Neural cell (in vitro differentiated cells): ENCODE measurements around the gene RIBC1. TPM values are rescaled to one million over a fixed set of nuclear protein-coding genes. Genes with fewer than 3 reads are reported as not detected.

Source experiments
- H2AFZ ChIP-seq: fragments of 200-600, 300-800 bp; sonication (generic), shearing (Covaris generic); 2 replicates; pipeline ENCODE4 v1.6.0; 2014; ENCODE audit warnings: low read depth, mild to moderate bottlenecking, antibody characterized with exemption, low read length, moderate library complexity
- H3F3A ChIP-seq: fragments of 200-600 bp; shearing (Covaris generic); 2 replicates; pipeline ENCODE4 v1.6.1; 2016; ENCODE audit warnings: mild to moderate bottlenecking, moderate library complexity, mixed read lengths, antibody characterized with exemption, low read length; ENCODE audit not compliant: insufficient read depth, poor library complexity, severe bottlenecking
- H3K27ac ChIP-seq: fragments of 200-600, 300-800 bp; sonication (generic), shearing (Covaris generic); 2 replicates; pipeline ENCODE4 v1.5.1; 2014; ENCODE audit warnings: mild to moderate bottlenecking, low read length, moderate library complexity
- H3K27me3 ChIP-seq: fragments of 300-800, 200-600 bp; sonication (generic), shearing (Covaris generic); 2 replicates; pipeline ENCODE4 v1.6.0; 2014; ENCODE audit warnings: mild to moderate bottlenecking, low read depth, low read length, moderate library complexity; ENCODE audit not compliant: insufficient read depth
- H3K36me3 ChIP-seq: fragments of 300-800, 200-600 bp; sonication (generic), shearing (Covaris generic); 2 replicates; pipeline ENCODE4 v1.5.1; 2014; ENCODE audit warnings: mild to moderate bottlenecking, antibody characterized with exemption, low read length, moderate library complexity; ENCODE audit not compliant: insufficient read depth
- H3K4me2 ChIP-seq: fragments of 300-800, 200-600 bp; sonication (generic), shearing (Covaris generic); 2 replicates; pipeline ENCODE4 v1.6.0; 2014; ENCODE audit warnings: mild to moderate bottlenecking, low read length
- H3K4me3 ChIP-seq: fragments of 300-800, 200-600 bp; sonication (generic), shearing (Covaris generic); 2 replicates; pipeline ENCODE4 v1.5.1; 2014; ENCODE audit warnings: mild to moderate bottlenecking, low read length, moderate library complexity
- H3K79me2 ChIP-seq: fragments of 200-600 bp; shearing (Covaris generic); replicated peaks from 2 replicates; pipeline ENCODE4 v1.6.0; 2014; ENCODE audit warnings: mild to moderate bottlenecking, low read length, moderate library complexity; ENCODE audit not compliant: insufficient read depth
- H3K9ac ChIP-seq: fragments of 300-800, 200-600 bp; sonication (generic), shearing (Covaris generic); 2 replicates; pipeline ENCODE4 v1.6.1; 2016; ENCODE audit warnings: mild to moderate bottlenecking, low read length, mixed read lengths
- H3K9me2 ChIP-seq: fragments of 200-600 bp; shearing (Covaris generic); 2 replicates; pipeline ENCODE4 v1.6.1; 2016; ENCODE audit warnings: mild to moderate bottlenecking, low read length, mixed read lengths; ENCODE audit not compliant: insufficient read depth
- H3K9me3 ChIP-seq: fragments of 200-600, 300-800 bp; sonication (generic), shearing (Covaris generic); 2 replicates; pipeline ENCODE4 v1.6.1; 2016; ENCODE audit warnings: mild to moderate bottlenecking, mixed run types, low read length, moderate library complexity, mixed read lengths
- H4K20me1 ChIP-seq: fragments of 200-600 bp; shearing (Covaris generic); 2 replicates; pipeline ENCODE4 v1.6.1; 2016; ENCODE audit warnings: mild to moderate bottlenecking, mixed run types; ENCODE audit not compliant: insufficient read depth
- EP300 ChIP-seq: fragments of 450-650 bp; conservative IDR thresholded peaks from 2 replicates; pipeline ENCODE4 v1.6.1; 2014; ENCODE audit warnings: antibody characterized with exemption, mild to moderate bottlenecking, moderate library complexity; ENCODE audit not compliant: poor library complexity, severe bottlenecking
- MXI1 ChIP-seq: fragments of 450-650 bp; conservative IDR thresholded peaks from 2 replicates; pipeline ENCODE4 v1.6.1; 2014; ENCODE audit warnings: antibody characterized with exemption, mild to moderate bottlenecking; ENCODE audit not compliant: poor library complexity, severe bottlenecking
- POLR2AphosphoS5 ChIP-seq: IDR thresholded peaks from 2 replicates; pipeline ENCODE4 v1.6.1; 2012
- RAD21 ChIP-seq: fragments of 450-650 bp; conservative IDR thresholded peaks from 2 replicates; pipeline ENCODE4 v1.6.1; 2014; ENCODE audit warnings: antibody characterized with exemption, mild to moderate bottlenecking, moderate library complexity
- SMC3 ChIP-seq: fragments of 450-650 bp; conservative IDR thresholded peaks from 2 replicates; pipeline ENCODE4 v1.6.1; 2014; ENCODE audit warnings: antibody characterized with exemption, mild to moderate bottlenecking, moderate library complexity; ENCODE audit not compliant: poor library complexity
- TAF1 ChIP-seq: IDR thresholded peaks from 2 replicates; pipeline ENCODE4 v1.6.1; 2012; ENCODE audit warnings: low read depth
- polyA plus RNA-seq: library from polyadenylated mRNA; depleted of rRNA; stranded (reverse); fragments of >200 nt; gene quantifications from 2 replicates; pipeline ENCODE4 v1.2.3, GENCODE V29; 2014
- TF ChIP-seq, protein P1 (sequence below): fragments of 450-650 bp; IDR thresholded peaks from 2 replicates; pipeline ENCODE4 v1.5.1; 2014; ENCODE audit warnings: antibody characterized with exemption, mild to moderate bottlenecking, moderate library complexity; ENCODE audit not compliant: poor library complexity, severe bottlenecking
- TF ChIP-seq, protein P2 (sequence below): IDR thresholded peaks from 2 replicates; pipeline ENCODE4 v1.6.1; 2012; ENCODE audit warnings: borderline replicate concordance

The RIBC1 gene
- polyA plus RNA-seq, 1 donor from 2014 or later: 0.84 TPM

DNA sequence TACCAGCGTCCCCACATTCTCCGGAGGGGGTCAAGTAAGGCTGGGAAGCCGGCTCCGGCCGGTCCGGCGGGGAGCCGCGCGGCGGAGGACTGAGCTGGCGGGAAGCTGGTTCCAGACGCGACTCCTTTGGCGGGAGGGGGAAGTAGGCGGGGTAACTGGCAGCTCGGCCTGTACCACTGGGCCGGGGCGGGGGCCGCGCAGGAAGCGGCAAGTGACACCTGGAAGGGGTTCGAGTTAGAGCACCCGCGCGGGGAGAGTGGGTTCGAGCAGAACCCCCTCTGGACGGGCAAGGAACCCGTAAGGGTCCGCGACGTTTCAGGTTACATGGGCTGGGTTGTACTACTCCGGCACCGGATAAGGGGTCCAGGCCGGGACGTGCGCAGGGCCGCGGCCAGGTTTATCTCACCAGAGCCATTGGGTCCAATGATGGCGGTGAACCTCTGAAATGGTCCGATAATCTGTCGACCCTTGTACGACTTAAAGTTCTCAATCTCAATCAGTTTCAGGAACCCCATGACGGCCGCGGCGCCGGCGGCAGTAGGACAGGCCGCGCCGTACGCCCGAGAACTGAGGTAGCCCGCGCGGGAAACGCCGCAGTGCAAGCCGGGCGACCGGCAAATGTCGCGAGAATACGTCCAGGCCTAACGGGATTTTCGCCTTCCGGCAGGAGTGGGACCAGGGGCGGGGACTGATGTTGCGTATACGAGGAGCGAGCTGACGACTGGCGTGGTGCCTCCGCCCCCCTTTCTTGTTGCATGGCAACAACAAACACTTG is 400 bp upstream of the RIBC1 start, which contains the start of gene SMC1A:
SMC1A (minus strand) TSS at position 569 of the 775 bp plus-strand sequence; CDS start at position 515, 54 bp downstream.
- H3K9me3 ChIP-seq: no peaks in the 10 kb centered on the region
- no peaks in the 10 kb centered on the region for H4K20me1 ChIP-seq
- no peaks in the 10 kb centered on the region for H3K9me2 ChIP-seq
- peak within 1 kb of the TSS; percentile 78 for H3K9ac ChIP-seq
- H3K79me2 ChIP-seq: peaks cover 16% of the 10 kb centered on the region
- no peaks in the 10 kb centered on the region for H3K27me3 ChIP-seq
- H3K36me3 ChIP-seq: no peaks in the 10 kb centered on the region
- peak within 1 kb of the TSS; percentile 77 for H3K4me3 ChIP-seq
- H2AFZ ChIP-seq: peak within 1 kb of the TSS; percentile 33
- no peaks in the 10 kb centered on the region for H3F3A ChIP-seq
- peak within 1 kb of the TSS; percentile 68 for H3K4me2 ChIP-seq
- H3K27ac ChIP-seq: peak within 1 kb of the TSS; percentile 84
- TF ChIP-seq, protein P1, sequence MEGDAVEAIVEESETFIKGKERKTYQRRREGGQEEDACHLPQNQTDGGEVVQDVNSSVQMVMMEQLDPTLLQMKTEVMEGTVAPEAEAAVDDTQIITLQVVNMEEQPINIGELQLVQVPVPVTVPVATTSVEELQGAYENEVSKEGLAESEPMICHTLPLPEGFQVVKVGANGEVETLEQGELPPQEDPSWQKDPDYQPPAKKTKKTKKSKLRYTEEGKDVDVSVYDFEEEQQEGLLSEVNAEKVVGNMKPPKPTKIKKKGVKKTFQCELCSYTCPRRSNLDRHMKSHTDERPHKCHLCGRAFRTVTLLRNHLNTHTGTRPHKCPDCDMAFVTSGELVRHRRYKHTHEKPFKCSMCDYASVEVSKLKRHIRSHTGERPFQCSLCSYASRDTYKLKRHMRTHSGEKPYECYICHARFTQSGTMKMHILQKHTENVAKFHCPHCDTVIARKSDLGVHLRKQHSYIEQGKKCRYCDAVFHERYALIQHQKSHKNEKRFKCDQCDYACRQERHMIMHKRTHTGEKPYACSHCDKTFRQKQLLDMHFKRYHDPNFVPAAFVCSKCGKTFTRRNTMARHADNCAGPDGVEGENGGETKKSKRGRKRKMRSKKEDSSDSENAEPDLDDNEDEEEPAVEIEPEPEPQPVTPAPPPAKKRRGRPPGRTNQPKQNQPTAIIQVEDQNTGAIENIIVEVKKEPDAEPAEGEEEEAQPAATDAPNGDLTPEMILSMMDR: no peak
- peak; percentile 61 for TF ChIP-seq EP300
- peak; percentile 76 for TF ChIP-seq TAF1
- peak; percentile 60 for TF ChIP-seq POLR2AphosphoS5
- TF ChIP-seq, protein P2, sequence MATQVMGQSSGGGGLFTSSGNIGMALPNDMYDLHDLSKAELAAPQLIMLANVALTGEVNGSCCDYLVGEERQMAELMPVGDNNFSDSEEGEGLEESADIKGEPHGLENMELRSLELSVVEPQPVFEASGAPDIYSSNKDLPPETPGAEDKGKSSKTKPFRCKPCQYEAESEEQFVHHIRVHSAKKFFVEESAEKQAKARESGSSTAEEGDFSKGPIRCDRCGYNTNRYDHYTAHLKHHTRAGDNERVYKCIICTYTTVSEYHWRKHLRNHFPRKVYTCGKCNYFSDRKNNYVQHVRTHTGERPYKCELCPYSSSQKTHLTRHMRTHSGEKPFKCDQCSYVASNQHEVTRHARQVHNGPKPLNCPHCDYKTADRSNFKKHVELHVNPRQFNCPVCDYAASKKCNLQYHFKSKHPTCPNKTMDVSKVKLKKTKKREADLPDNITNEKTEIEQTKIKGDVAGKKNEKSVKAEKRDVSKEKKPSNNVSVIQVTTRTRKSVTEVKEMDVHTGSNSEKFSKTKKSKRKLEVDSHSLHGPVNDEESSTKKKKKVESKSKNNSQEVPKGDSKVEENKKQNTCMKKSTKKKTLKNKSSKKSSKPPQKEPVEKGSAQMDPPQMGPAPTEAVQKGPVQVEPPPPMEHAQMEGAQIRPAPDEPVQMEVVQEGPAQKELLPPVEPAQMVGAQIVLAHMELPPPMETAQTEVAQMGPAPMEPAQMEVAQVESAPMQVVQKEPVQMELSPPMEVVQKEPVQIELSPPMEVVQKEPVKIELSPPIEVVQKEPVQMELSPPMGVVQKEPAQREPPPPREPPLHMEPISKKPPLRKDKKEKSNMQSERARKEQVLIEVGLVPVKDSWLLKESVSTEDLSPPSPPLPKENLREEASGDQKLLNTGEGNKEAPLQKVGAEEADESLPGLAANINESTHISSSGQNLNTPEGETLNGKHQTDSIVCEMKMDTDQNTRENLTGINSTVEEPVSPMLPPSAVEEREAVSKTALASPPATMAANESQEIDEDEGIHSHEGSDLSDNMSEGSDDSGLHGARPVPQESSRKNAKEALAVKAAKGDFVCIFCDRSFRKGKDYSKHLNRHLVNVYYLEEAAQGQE: no peak
- peak; percentile 78 for TF ChIP-seq MXI1

DNA sequence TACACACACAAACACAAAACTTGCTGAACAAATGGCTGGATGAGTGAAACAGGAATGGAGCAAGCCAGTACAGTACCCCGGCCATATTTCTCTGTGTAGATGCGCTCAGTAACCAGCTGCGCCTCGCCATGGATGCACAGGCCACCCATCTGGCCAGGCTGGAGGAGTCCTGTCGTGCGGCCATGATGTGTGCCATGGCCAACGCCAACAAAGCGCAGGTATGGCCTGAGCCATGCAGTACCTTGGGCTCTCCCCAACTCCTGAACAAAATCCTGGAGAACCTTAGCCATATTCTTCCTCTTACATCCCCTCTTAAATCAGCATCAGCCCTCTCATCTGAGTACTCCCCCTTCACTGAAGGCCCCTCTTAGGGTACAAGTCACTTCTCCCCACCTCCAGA is 7.1 kb downstream of the RIBC1 start:
- no peaks in the 10 kb centered on the region for H3F3A ChIP-seq
- no peak overlapping the region for H3K27ac ChIP-seq
- TF ChIP-seq, protein P2: no peak
- TF ChIP-seq RAD21 (no peak), MXI1 (no peak), TAF1 (no peak), SMC3 (no peak), POLR2AphosphoS5 (no peak), EP300 (no peak)
- TF ChIP-seq, protein P1: no peak
- no peaks in the 10 kb centered on the region for H3K36me3 ChIP-seq
- no peak overlapping the region for H2AFZ ChIP-seq
- H3K9me3 ChIP-seq: no peaks in the 10 kb centered on the region
- H3K9ac ChIP-seq: no peak overlapping the region
- no peak overlapping the region for H3K4me2 ChIP-seq
- H3K79me2 ChIP-seq: peaks cover 5% of the 10 kb centered on the region
- H3K27me3 ChIP-seq: no peaks in the 10 kb centered on the region
- H3K4me3 ChIP-seq: no peak overlapping the region
- no peaks in the 10 kb centered on the region for H3K9me2 ChIP-seq
- no peaks in the 10 kb centered on the region for H4K20me1 ChIP-seq
